Skin epidermis (tissue), 12 donors: Measurements from ENCODE around the gene PIGR.
"Not testable (repeated sequence)": the region's sequence is repeated elsewhere in the genome, so short reads cannot be mapped to it uniquely, and the experiment has no call there.

ENCODE experiments used
- H3K27ac ChIP-seq, 21 experiments: fragments of 200-600 bp; sonication (generic) in 11 of 21; one replicate each; pipeline ENCODE4 v1.5.0; 2020; ENCODE audit warnings: mild to moderate bottlenecking in 3 of 21, inconsistent platforms in 2 of 21, moderate library complexity in 2 of 21
- H3K4me3 ChIP-seq, 7 experiments: fragments of 200-600 bp; sonication (generic) in 2 of 7; one replicate each; pipeline ENCODE4 v1.5.0; 2020; ENCODE audit warnings: inconsistent platforms in 2 of 7, mild to moderate bottlenecking in 2 of 7, moderate library complexity in 1 of 7

Gene PIGR

DNA sequence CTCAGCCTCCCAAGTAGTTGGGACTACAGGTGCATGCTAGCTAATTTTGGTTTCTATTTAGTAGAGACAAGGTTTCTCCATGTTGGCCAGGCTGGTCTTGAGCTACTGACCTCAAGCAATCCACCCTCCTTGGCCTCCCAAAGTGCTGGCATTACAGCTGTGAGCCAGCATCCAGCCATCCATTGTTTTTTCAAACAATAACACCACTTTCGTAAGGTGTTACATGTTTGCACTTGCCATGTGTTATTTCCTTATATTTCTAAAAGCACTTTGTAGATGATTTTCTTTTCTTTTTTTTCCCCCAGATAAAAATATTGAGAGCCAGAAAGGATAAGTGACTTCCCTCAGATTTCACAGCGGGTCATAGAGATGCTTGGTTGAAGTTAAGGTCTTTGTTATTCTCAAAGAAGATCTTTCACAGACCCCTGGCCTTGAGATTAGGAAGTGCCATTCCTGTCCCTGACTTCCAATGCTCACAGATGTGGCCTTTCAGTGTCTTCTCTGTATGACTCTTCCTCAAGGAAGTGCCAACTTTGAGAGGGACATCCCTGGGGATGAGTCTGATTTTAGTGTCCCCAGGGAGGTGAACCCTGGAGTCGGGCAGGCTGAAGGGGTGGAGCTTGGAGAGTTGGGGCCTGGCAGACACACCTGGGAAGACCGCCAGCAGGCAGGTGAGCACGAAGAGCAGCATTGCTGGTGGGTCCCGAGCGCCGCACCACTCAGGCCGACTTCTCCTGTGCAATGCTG is 6.3 kb downstream of the PIGR start:
- Histone ChIP-seq H3K27ac (peak overlapping the region in 2 of 21 experiments; percentile 51 to 55), H3K4me3 (no peak overlapping the region)

DNA sequence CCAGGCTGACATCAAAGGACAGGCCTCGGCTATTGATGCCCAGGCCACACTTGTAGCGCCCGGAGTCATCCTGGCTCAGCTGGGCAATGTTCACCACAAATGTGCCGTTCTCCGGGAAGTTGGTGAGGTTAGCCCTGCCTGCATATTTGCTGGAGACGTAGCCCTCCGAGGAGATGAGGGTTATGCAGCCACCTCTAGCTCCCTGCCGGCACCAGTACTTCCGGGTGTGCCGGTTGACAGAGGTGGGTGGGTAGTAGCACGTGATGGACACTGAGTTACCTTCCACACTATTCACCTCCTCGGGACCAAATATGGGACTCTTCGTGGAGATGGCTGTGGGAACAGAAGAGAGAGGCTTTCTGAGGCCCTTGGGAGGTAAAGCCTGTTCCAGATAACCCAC is 7.1 kb downstream of the PIGR start:
- Histone ChIP-seq H3K4me3 (no peak overlapping the region), H3K27ac (no peak overlapping the region)

- H3K4me3 ChIP-seq, result no peak overlapping the region
- no peak overlapping the region for H3K27ac ChIP-seq
These were observed 8.8 kb downstream of the PIGR start for GRCh38 chr1:206937425-206937824.

DNA sequence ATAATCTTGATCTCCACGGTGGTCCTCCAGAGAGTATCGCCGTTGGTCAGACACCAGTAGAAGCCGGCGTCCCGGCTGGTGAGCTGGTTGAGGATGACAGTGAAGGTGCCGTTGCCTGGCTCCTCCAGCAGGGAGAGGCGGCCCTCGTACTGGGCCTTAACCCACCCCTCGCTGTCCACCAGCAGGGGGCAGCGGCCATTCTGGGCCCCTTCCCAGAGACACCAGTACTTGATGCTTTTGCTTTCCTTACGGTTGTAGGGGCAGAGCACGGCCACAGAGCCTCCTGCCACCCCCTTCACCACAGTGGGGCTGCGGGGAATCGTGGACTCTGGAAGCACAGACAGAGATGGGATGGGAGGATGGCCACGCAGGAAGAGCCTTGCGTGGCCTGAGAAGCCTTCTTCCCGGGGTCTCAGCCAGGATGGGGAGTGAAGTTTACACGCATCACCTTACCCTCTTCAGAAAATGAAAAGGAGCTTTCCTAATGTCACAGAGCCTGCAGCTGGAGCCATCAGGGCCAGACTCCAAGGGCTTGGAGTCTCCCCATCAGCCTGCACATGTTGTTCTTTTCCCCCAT is 10.7 kb downstream of the PIGR start:
- H3K27ac ChIP-seq, result no peak overlapping the region
- no peak overlapping the region for H3K4me3 ChIP-seq

GRCh38 chr1:206933333-206933945 is 12.8 kb downstream of the PIGR start:
- Histone ChIP-seq H3K4me3 (no peak overlapping the region), H3K27ac (no peak overlapping the region)

DNA sequence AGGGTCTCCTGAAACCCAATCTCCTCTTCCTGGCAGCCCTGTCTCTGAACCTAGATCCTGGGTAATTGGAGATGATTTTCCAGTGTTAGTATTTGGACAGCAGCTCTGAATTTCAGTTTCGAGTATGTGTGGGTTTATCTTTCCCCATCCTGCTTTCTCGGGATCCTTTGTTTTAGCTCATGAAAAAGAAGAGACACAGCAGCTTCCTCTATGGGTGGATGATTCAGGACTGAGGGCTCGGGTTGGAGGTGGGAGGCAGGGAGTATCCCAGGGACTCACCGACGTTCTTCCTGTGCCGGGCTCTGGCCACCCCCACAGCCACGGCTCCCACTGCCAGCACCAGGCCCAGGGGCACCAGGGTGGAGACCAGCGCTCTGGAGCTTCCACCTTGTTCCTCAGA is 14.1 kb downstream of the PIGR start:
- peak overlapping the region in 1 of 21 experiments; percentile 61 for H3K27ac ChIP-seq
- H3K4me3 ChIP-seq, result no peak overlapping the region

- H3K27ac ChIP-seq, result peak overlapping the region in 1 of 21 experiments; percentile 61
- H3K4me3 ChIP-seq, result no peak overlapping the region
These were observed 14.6 kb downstream of the PIGR start for GRCh38 chr1:206931709-206932108.

DNA sequence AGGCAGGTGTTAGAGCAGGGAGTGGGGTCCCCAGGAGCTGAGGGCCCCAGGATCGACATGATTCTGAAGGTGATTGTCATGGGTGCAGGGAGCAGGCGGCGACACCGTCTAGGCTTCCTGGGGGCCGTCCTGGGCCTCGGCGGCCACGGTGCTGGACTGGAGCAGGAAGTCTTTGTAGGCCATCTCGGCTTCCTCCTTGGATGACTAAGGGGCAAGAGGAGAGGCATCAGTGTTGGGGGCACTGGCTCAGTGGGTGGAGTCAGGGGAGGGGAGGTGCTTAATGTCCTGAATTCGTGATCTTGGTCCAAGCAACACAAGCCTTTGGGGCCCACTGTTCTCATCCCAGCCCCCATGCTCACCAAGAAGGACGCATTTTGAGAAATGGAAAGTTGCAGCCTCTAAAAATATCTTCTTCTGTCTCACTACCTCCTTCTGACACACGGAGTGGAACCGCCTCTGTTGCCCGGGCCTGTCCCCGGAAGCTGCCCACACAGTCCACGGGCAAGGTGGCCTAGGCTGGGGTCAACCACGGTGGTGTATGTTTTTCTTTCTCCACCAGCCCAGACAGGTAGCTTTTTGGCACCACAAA is 16.0 kb downstream of the PIGR start:
- Histone ChIP-seq H3K4me3 (no peak overlapping the region), H3K27ac (peak overlapping the region in 7 of 21 experiments; percentile 1 to 79 (median 50))

DNA sequence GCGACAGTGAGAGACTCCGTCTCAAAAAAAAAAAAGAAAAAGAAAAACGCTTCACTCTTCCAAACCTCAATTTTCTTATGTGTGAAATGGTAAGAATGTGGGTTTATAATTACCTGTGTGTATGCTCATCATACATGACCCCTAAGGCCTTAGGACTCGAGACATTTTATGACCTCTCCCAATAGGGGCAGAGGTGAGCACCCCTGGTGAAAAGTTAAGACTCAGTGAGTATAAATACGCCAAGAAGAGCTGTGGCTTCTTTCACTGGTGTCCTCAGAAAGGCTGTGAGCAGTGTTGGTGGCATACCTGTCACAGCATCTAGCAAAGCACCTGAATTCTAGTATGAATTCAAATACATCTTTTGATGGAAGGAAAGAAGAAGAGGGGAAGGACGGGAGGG is 16.7 kb downstream of the PIGR start:
- H3K27ac ChIP-seq, result peak overlapping the region in 3 of 21 experiments; percentile 60 to 79 (median 70)
- no peak overlapping the region for H3K4me3 ChIP-seq

DNA sequence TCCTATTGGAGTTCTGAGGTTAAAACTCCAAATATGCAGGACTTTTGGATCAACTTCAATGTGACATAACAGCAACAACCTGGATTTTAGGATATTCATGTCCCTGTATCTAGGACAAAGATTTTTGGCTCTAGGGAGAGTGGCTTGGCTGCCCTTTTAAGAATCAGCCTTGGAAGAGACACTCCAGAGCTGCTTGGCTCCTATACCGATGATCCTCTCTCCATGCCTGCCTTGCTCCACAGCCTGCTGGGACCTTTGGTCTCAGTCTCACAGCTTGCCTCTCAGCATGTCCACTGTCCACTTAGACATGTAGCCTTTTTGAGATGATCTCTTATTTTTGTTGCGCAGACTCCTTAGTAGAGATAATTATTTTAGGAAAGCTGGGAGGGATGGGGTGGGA is 20.0 kb downstream of the PIGR start:
- Histone ChIP-seq H3K4me3 (no peak overlapping the region), H3K27ac (no peak overlapping the region)

GRCh38 chr1:206925106-206925736 is 21.0 kb downstream of the PIGR start:
- peak overlapping the region in 10 of 21 experiments; percentile 1 to 96 (median 68) for H3K27ac ChIP-seq

DNA sequence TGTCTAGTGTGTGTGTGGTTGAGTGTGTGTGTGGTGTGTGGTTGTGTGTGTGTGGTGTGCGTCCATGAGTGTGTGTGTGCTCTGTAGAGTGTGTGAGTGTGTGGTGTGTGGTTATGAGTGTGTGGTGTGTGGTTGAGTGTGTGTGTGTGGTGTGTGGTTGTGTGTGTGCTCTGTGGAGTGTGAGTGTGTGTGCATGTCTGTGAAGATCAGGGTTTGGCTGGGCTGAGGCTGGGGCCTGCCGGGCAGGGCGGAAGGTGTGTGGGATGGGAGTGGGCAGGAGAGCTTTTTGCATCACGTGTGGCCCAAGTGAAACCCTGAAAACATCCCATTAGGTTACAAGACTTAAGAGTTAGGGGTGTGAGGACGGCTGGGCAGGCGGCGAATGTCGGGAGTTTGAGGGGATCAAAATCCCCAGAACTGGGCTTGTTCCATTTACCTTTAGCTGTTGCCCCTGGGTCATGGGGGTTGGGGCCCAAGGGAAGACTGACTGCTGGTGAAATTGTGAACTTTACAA is 21.6 kb downstream of the PIGR start:
- Histone ChIP-seq H3K27ac (peak overlapping the region in 10 of 21 experiments; percentile 1 to 96 (median 68)), H3K4me3 (no peak overlapping the region)

More at GRCh38 chr1:206925106-206925736, 21.0 kb downstream of the PIGR start:
- no peak overlapping the region for H3K4me3 ChIP-seq

DNA sequence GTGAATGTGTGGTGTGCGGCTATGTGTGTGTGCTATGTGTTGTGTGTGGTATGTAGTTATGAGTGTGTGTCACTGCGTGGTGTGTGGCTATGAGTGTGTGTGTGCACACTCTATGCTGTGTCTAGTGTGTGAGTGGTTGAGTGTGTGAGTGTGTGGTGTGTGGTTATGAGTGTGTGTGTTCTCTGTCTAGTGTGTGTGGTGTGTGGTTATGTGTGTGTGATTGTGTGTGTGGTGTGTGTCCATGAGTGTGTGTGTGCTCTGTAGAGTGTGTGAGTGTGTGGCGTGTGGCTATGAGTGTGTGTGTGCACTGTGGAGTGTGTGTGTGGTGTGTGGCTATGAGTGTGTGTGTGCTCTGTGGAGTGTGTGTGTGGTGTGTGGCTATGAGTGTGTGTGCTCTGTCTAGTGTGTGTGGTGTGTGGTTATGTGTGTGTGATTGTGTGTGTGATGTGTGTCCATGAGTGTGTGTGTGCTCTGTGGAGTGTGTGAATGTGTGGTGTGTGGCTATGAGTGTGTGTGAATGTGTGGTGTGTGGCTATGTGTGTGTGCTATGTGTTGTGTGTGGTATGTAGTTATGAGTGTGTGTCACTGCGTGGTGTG is 22.2 kb downstream of the PIGR start:
- peak overlapping the region in 8 of 21 experiments; percentile 24 to 96 (median 84) for H3K27ac ChIP-seq
- not testable (repeated sequence) for H3K4me3 ChIP-seq

DNA sequence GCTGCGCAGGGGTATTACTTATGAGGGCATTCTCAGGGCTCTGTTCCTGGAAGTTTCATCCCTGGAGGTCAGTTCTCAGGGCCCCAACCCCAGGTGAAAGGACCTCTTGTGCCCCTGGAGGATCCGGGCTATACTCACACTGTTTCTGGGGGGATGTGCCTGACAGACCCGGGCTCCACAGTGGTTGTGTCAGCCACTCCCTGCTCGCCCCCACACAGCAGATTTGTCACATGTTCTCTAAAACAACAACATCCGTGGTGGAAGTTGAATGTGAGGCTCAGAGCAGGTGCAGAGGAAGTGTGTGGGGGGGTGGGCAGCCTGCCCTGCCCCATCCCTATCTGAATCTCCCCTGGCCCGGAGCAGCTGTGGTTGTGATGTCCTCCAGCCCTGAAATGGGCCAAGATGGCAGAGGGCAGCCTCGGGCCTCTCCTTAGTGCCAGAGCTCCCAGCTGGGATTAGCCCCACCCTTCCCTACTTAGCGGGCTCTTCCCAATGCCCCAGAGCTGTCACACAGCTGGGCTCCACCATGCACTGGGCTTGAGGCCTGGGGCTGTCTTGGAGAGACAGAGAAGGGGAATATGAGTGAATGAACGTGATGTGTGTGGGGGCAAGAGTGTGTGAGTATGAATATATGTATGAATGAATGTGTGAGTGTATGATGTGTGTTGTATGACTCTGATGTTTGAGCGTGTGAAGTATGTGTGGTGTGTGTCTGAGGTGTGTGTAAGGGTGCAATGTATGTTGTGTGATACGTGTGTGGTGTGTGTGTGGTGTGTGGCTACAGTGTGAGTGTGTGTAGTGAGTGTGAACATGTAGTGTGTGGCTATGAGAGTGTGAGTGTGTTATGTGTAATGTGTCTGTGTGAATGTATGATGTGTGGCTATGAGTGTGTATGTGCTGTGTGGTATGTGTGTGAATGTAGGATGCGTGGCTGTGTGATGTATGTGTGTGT is 23.0 kb downstream of the PIGR start:
- Histone ChIP-seq H3K27ac (peak overlapping the region in 16 of 21 experiments; percentile 1 to 96 (median 75)), H3K4me3 (peak overlapping the region in 1 of 7 experiments; percentile 6)

DNA sequence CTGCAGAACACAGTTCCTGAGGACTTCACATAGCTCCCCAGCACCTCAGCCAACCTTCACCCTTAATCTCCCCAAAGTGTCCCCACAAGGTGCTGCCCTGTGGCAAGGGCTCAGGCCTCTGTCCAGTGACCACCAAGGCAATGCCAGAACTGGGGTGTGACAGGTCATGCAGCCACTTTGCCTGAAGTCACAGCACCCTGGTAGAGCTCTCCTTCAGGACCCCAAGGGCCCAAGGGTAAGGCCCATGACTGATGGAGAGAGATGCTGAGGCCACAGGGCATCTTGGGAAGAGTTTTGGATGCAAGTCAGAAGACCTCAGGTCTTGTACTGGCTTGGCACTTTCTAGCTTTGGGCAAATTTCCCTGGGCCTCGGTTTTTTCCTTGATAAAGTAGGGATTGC is 23.7 kb downstream of the PIGR start:
- Histone ChIP-seq H3K27ac (peak overlapping the region in 16 of 21 experiments; percentile 1 to 96 (median 75)), H3K4me3 (peak overlapping the region in 1 of 7 experiments; percentile 6)

DNA sequence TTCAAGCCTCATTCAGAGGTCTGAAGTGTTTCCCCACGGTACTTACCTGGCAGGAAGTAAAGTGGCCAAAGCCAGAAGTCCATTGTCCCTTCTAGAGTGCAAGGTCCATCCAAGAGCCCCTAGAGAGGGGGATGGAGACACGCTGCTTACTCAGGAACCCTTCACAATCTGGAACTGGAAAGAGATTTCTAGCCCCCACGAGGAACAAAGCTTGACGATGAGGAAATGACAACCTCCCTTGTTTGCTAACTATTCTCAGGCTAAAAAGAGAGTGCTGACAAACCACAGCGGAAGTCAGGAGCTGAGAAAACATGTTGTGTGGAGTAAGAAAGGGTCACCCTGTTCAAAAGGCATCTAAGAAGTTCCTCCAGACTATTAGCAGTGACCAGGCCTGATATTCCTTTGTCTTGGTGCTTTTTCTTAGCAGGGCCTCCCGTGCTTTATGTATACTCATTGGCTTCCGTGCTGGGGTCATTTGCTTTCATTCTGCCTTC is 24.4 kb downstream of the PIGR start, which contains the start of gene FCMR:
Gene FCMR, minus strand, starts transcription at position 170 of the 494 bp plus-strand sequence. Its CDS starts 87 bp downstream, at position 83.
- H3K27ac ChIP-seq, result peak within 1 kb of the TSS in 16 of 21 experiments; percentile 1 to 96 (median 75)
- peak within 1 kb of the TSS in 6 of 7 experiments; percentile 2 to 33 (median 14) for H3K4me3 ChIP-seq

- Histone ChIP-seq H3K27ac (peak overlapping the region in 1 of 21 experiments; percentile 2), H3K4me3 (no peak overlapping the region)
These were observed 28.2 kb downstream of the PIGR start for GRCh38 chr1:206918076-206918475.
